GM12878 (cell line): ENCODE data around the gene NKIRAS1. TPM values are rescaled to one million over a fixed set of nuclear protein-coding genes. Genes with fewer than 3 reads are reported as not detected.
A peak's percentile ranks its signal among the peaks of the same experiment; 100 is the strongest.

ENCODE experiments used
- ATAC-seq: fragments of 200-7000 bp; cut with Tn5 transposase; 3 replicates; pipeline ENCODE4 v1.9.1; 2020; ENCODE audit warnings: mild to moderate bottlenecking, moderate library complexity
- BruUV-seq: library from RNA; stranded (reverse); fragments of 400-500 nt; replicated peaks from 2 replicates; lab custom pipeline; 2021; lab: Mats Ljungman, UMichigan
- CTCF ChIA-PET: fragments of 300-600 bp; sonication (Branson Sonifier 250); formaldehyde crosslinking; extraction: SDS; loops from one replicate; lab custom pipeline; 2021; ENCODE audit warnings: inconsistent platforms; lab: Yijun Ruan, JAX
- POLR2A ChIA-PET: fragments of 350-600 bp; formaldehyde crosslinking; extraction: SDS; loops from one replicate; lab custom pipeline; 2021; ENCODE audit warnings: inconsistent platforms; lab: Charles Lee
- RAD21 ChIA-PET: fragments of 300-600 bp; sonication (Branson Sonifier 250); formaldehyde crosslinking; loops from one replicate; lab custom pipeline; 2023; ENCODE audit warnings: antibody characterized with exemption; ENCODE audit not compliant: unreplicated experiment; lab: Charles Lee
- SMC1A ChIA-PET: fragments of 300-600 bp; sonication (Branson Sonifier 250); formaldehyde crosslinking; loops from one replicate; lab custom pipeline; 2023; ENCODE audit not compliant: unreplicated experiment, uncharacterized antibody; lab: Charles Lee
- DNase-seq: peaks from one replicate; pipeline ENCODE4 v3.0.0-alpha.2; 2011; ENCODE audit warnings: low read depth, low spot score
- FAIRE-seq: peaks from 3 replicates; lab custom pipeline; 2011; peaks lifted over from hg19 to GRCh38; lab: Jason Lieb, UNC
- H2AFZ ChIP-seq: 2 replicates; pipeline ENCODE4 v1.6.0; 2011; ENCODE audit warnings: low read depth, low read length, control low read depth; ENCODE audit not compliant: control insufficient read depth
- H3K27ac ChIP-seq: 2 replicates; pipeline ENCODE4 v1.5.1; 2011; ENCODE audit warnings: control low read depth; ENCODE audit not compliant: control insufficient read depth, insufficient read depth
- H3K27me3 ChIP-seq, 2 experiments: replicated peaks in 1 of 2; 2 replicates each; pipeline versions ENCODE4 v1.6.0 to v1.6.1; 2011; ENCODE audit warnings: low read length in 1 of 2; ENCODE audit not compliant: control insufficient read depth in 2 of 2, insufficient read depth in 2 of 2
- H3K36me3 ChIP-seq, 2 experiments: 2 replicates each; pipeline ENCODE4 v1.5.1; 2011; ENCODE audit warnings: low read length in 1 of 2; ENCODE audit not compliant: control insufficient read depth in 2 of 2, insufficient read depth in 2 of 2
- H3K4me1 ChIP-seq: 2 replicates; pipeline ENCODE4 v1.6.1; 2011; ENCODE audit warnings: mild to moderate bottlenecking, low read length, moderate library complexity, mixed read lengths; ENCODE audit not compliant: control insufficient read depth, insufficient read depth
- H3K4me2 ChIP-seq: 2 replicates; pipeline ENCODE4 v1.6.0; 2011; ENCODE audit warnings: control low read depth; ENCODE audit not compliant: control insufficient read depth, insufficient read depth
- H3K4me3 ChIP-seq: fragments of 200-600 bp; sonication (generic); 2 replicates; pipeline ENCODE4 v1.5.1; 2016
- H3K79me2 ChIP-seq: 2 replicates; pipeline ENCODE4 v1.6.0; 2011; ENCODE audit warnings: low read length; ENCODE audit not compliant: control insufficient read depth, insufficient read depth
- H3K9ac ChIP-seq: 2 replicates; pipeline ENCODE4 v1.8.0; 2011; ENCODE audit warnings: low read length, control low read depth, mixed read lengths; ENCODE audit not compliant: control insufficient read depth, insufficient read depth
- H3K9me3 ChIP-seq: replicated peaks from 3 replicates; pipeline ENCODE4 v1.5.1; 2011; ENCODE audit warnings: mild to moderate bottlenecking, low read length; ENCODE audit not compliant: control insufficient read depth, insufficient read depth
- H4K20me1 ChIP-seq: 2 replicates; pipeline ENCODE4 v1.6.0; 2011; ENCODE audit not compliant: control insufficient read depth, insufficient read depth
- ATF2 ChIP-seq: IDR thresholded peaks from 2 replicates; pipeline ENCODE4 v1.6.1; 2012; ENCODE audit warnings: low read length, inconsistent platforms
- BACH1 ChIP-seq: fragments of 450-650 bp; IDR thresholded peaks from 2 replicates; pipeline ENCODE4 v1.6.1; 2017; ENCODE audit warnings: mild to moderate bottlenecking, borderline replicate concordance
- E2F8 ChIP-seq: fragments of 450-650 bp; IDR thresholded peaks from 2 replicates; pipeline ENCODE4 v1.6.1; 2018; ENCODE audit warnings: mild to moderate bottlenecking, low read depth, moderate library complexity; ENCODE audit not compliant: partially characterized antibody
- MEF2B ChIP-seq: fragments of 450-650 bp; IDR thresholded peaks from 2 replicates; pipeline ENCODE4 v1.6.1; 2018; ENCODE audit warnings: mild to moderate bottlenecking, moderate library complexity; ENCODE audit not compliant: partially characterized antibody, poor library complexity, severe bottlenecking
- PKNOX1 ChIP-seq: fragments of 450-650 bp; IDR thresholded peaks from 2 replicates; pipeline ENCODE4 v1.6.1; 2016; ENCODE audit warnings: mild to moderate bottlenecking
- POLR2AphosphoS5 ChIP-seq: IDR thresholded peaks from 2 replicates; pipeline ENCODE4 v1.6.1; 2011; ENCODE audit warnings: mild to moderate bottlenecking, low read length, inconsistent platforms
- POU2F2 ChIP-seq: IDR thresholded peaks from 3 replicates; pipeline ENCODE4 v1.6.1; 2011; ENCODE audit warnings: low read depth, mild to moderate bottlenecking, low read length, borderline replicate concordance
- PRDM15 ChIP-seq: fragments of 450-650 bp; formaldehyde crosslinking; IDR thresholded peaks from 2 replicates; pipeline ENCODE4 v1.4.0; 2020; ENCODE audit warnings: mild to moderate bottlenecking, moderate library complexity
- SMAD1 ChIP-seq: fragments of 450-650 bp; IDR thresholded peaks from 2 replicates; pipeline ENCODE4 v1.6.1; 2018; ENCODE audit warnings: mild to moderate bottlenecking, low read depth; ENCODE audit not compliant: partially characterized antibody
- STAT3 ChIP-seq: IDR thresholded peaks from 2 replicates; pipeline ENCODE4 v1.6.1; 2011; ENCODE audit warnings: low read depth, low read length, improper control_type of control experiment
- SUPT20H ChIP-seq: IDR thresholded peaks from 2 replicates; pipeline ENCODE4 v1.6.1; 2011; ENCODE audit warnings: low read depth, mild to moderate bottlenecking, low read length, moderate library complexity, borderline replicate concordance; ENCODE audit not compliant: control insufficient read depth
- TARDBP ChIP-seq: IDR thresholded peaks from 2 replicates; pipeline ENCODE4 v1.6.1; 2016; ENCODE audit warnings: borderline replicate concordance
- ZBED1 ChIP-seq: IDR thresholded peaks from 2 replicates; pipeline ENCODE4 v1.6.1; 2016; ENCODE audit warnings: borderline replicate concordance
- ZNF207 ChIP-seq: fragments of 450-650 bp; IDR thresholded peaks from 2 replicates; pipeline ENCODE4 v1.6.1; 2014; ENCODE audit warnings: antibody characterized with exemption, mild to moderate bottlenecking, borderline replicate concordance
- WGBS: methylation state at CpG from one replicate; pipeline ENCODE4 v1.1.6; 2016; ENCODE audit warnings: low lambda C conversion rate; ENCODE audit not compliant: insufficient replicate concordance, insufficient coverage; ENCODE audit errors: missing lambda C conversion rate; 5-methylcytosine and 5-hydroxymethylcytosine counted together
- in situ Hi-C: fragments of 300-500 bp; cut with MboI; formaldehyde crosslinking; loops from 9 replicates; pipeline ENCODE4 v1.14.3; 2018; ENCODE audit warnings: mixed read lengths
- intact Hi-C: fragments of 100-400 bp; cut with micrococcal nuclease; formaldehyde crosslinking; loops from one replicate; pipeline ENCODE4 v1.14.2; 2022; ENCODE audit not compliant: unreplicated experiment
- polyA plus RNA-seq, 11 experiments: library from polyadenylated mRNA; depleted of rRNA in 4 of 11; unstranded in 6 of 11; stranded (reverse) in 5 of 11; fragments of >200 nt; fragmentation: Nextera tagmentation in 4 of 11; fragmentation: Illumina TruSeq in 1 of 11; extraction: Ambion mirVana in 4 of 11; extraction: Trizol in 1 of 11; gene quantifications; 1 replicate in 1 of 11; 2 replicates in 10 of 11; pipeline versions ENCODE4 v1.2.1 to v1.2.3, GENCODE V29; 2011 to 2016; ENCODE audit warnings: inconsistent platforms in 2 of 11, missing spikeins in 2 of 11, low read depth in 1 of 11
- total RNA-seq, 4 experiments: library from RNA; depleted of rRNA in 3 of 4; stranded (reverse); fragments of >200 nt in 3 of 4; fragmentation: Illumina TruSeq in 1 of 4; extraction: Trizol in 1 of 4; gene quantifications; 2 replicates each; pipeline versions ENCODE4 v1.2.1 to v1.2.3, GENCODE V29; 2013 to 2021

The NKIRAS1 gene
- total and polyA plus RNA-seq, 10 of the 15 experiments (the other 5 are each of a cell fraction or from before 2014, with no cell fraction given): 7.1 to 17.9 (median 10.9) TPM

GRCh38 chr3:23920151-23920655, 3.4 kb upstream of the NKIRAS1 start:
- Histone ChIP-seq H3K79me2 (peaks cover 42% of the 10 kb centered on the region), H2AFZ (no peak overlapping the region), H4K20me1 (peaks cover 5% of the 10 kb centered on the region; the same call in 1 of the 2 replicates), H3K27me3 (no peaks in the 10 kb centered on the region), H3K27ac (no peak overlapping the region), H3K9me3 (no peaks in the 10 kb centered on the region), H3K4me1 (no peaks in the 10 kb centered on the region; the same call in 1 of the 2 replicates), H3K9ac (no peak overlapping the region), H3K4me2 (peak overlapping the region; percentile 12; the same call in 1 of the 2 replicates), H3K36me3 (peaks cover 0 to 28% of the 10 kb centered on the region in 2 experiments; a peak in 2 of 4 replicates), H3K4me3 (peak overlapping the region; percentile 100; the same call in 1 of the 2 replicates)
- 89% methylated on average over 5 of the region's 5 CpGs for WGBS
- ATAC-seq: no peak
- RAD21 ChIA-PET: interaction anchor here (0.8 to 2.6 kb wide), 3 partner anchors 26 to 85 kb away, joined by 3 to 10 read pairs (median 4); no protein-coding TSS in a partner anchor
- POLR2A ChIA-PET: interaction anchor here (0.9 kb wide), 1 partner anchor 26 kb away, joined by 3 read pairs; no protein-coding TSS in a partner anchor
- no peak for DNase-seq
- intact Hi-C loops: no loop called here
- BruUV-seq: no TSS peak
- CTCF ChIA-PET: interaction anchor here (0.9 to 3.0 kb wide), 4 partner anchors 10 to 86 kb away, joined by 3 to 19 read pairs (median 6); no protein-coding TSS in a partner anchor
- FAIRE-seq: no peak
- in situ Hi-C loops: no loop called here
- SMC1A ChIA-PET: interaction anchor here (0.9 to 3.4 kb wide), 5 partner anchors 24 to 110 kb away, joined by 3 to 11 read pairs (median 4); no protein-coding TSS in a partner anchor
- TF ChIP-seq ATF2 (0 out of 2 replicates have a peak, but pooled peaks have one; percentile 19), SMAD1 (peak; percentile 24), PKNOX1 (no peak), PRDM15 (CRISPR knock-in tag) (no peak), SUPT20H (no peak), MEF2B (no peak), POU2F2 (no peak), POLR2AphosphoS5 (peak; percentile 73; the same call in 1 of the 2 replicates), ZBED1 (0 out of 2 replicates have a peak, but pooled peaks have one; percentile 63), STAT3 (no peak), TARDBP (0 out of 2 replicates have a peak, but pooled peaks have one; percentile 22), ZNF207 (no peak), E2F8 (no peak), BACH1 (peak; percentile 12; the same call in 1 of the 2 replicates)
